CD4-positive, alpha-beta T cell (primary cell): Measurements from ENCODE around the gene PHKA2. TPM values are rescaled to one million over a fixed set of nuclear protein-coding genes. Genes with fewer than 3 reads are reported as not detected.

Experiments
- ATAC-seq: fragments of 200-7000 bp; cut with Tn5 transposase; one replicate; pipeline ENCODE4 v1.10.0; 2022; ENCODE audit warnings: mild to moderate bottlenecking; ENCODE audit not compliant: poor library complexity
- CTCF ChIA-PET: fragments of 350-600 bp; sonication (Branson Sonifier 250); formaldehyde crosslinking; loops from one replicate; lab custom pipeline; 2021; ENCODE audit warnings: antibody characterized with exemption, inconsistent platforms; lab: Charles Lee
- POLR2A ChIA-PET: fragments of 350-600 bp; sonication (Branson Sonifier 250); formaldehyde crosslinking; loops from one replicate; lab custom pipeline; 2021; ENCODE audit warnings: antibody characterized with exemption, inconsistent platforms; lab: Charles Lee
- DNase-seq, 14 experiments: peaks; one replicate each; pipeline ENCODE4 v3.0.0-alpha.2; 2013 to 2020; ENCODE audit warnings: mixed read lengths in 2 of 14
- H3K27ac ChIP-seq, 2 donors: one replicate each; pipeline versions ENCODE4 v1.5.1 to v1.7.0; 2013; ENCODE audit warnings: low read length in 2 of 2, low read depth in 1 of 2, mild to moderate bottlenecking in 1 of 2
- H3K27me3 ChIP-seq, 2 experiments: 1 replicate in 1 of 2; 2 replicates in 1 of 2; pipeline versions ENCODE4 v1.6.1 to v1.7.0; 2013; ENCODE audit warnings: low read length in 2 of 2, control low read depth in 1 of 2, mild to moderate bottlenecking in 1 of 2, moderate library complexity in 1 of 2; ENCODE audit not compliant: insufficient read depth in 2 of 2, control insufficient read depth in 1 of 2
- H3K36me3 ChIP-seq: one replicate; pipeline ENCODE4 v1.6.1; 2013; ENCODE audit warnings: low read length, control low read depth; ENCODE audit not compliant: insufficient read depth
- H3K4me1 ChIP-seq: one replicate; pipeline ENCODE4 v1.6.1; 2013; ENCODE audit warnings: low read length, control low read depth; ENCODE audit not compliant: insufficient read depth
- H3K4me3 ChIP-seq: one replicate; pipeline ENCODE4 v1.5.1; 2013; ENCODE audit warnings: mild to moderate bottlenecking, low read length, moderate library complexity
- H3K9me3 ChIP-seq, 2 experiments: 1 replicate in 1 of 2; 2 replicates in 1 of 2; pipeline versions ENCODE4 v1.6.1 to v1.7.0; 2013; ENCODE audit warnings: low read length in 2 of 2, mild to moderate bottlenecking in 2 of 2, control low read depth in 1 of 2, moderate library complexity in 1 of 2; ENCODE audit not compliant: control insufficient read depth in 1 of 2, insufficient read depth in 1 of 2
- H3K27ac Mint-ChIP-seq: one replicate; pipeline ENCODE4 v1.8.0; 2020; ENCODE audit warnings: mixed read lengths
- H3K27me3 Mint-ChIP-seq: one replicate; pipeline ENCODE4 v1.8.0; 2021; ENCODE audit warnings: mixed read lengths
- H3K36me3 Mint-ChIP-seq: one replicate; pipeline ENCODE4 v1.8.0; 2021; ENCODE audit warnings: low read depth, mixed read lengths
- H3K4me1 Mint-ChIP-seq: one replicate; pipeline ENCODE4 v1.8.0; 2021; ENCODE audit warnings: low read depth, mixed read lengths
- H3K4me3 Mint-ChIP-seq: one replicate; pipeline ENCODE4 v1.8.0; 2020; ENCODE audit warnings: mild to moderate bottlenecking, mixed read lengths
- H3K9me3 Mint-ChIP-seq: one replicate; pipeline ENCODE4 v1.8.0; 2020; ENCODE audit warnings: mixed read lengths
- CTCF ChIP-seq: fragments of 200-600 bp; IDR thresholded peaks from one replicate; pipeline ENCODE4 v1.8.0; 2022; ENCODE audit warnings: antibody characterized with exemption, mild to moderate bottlenecking
- intact Hi-C, 2 experiments: fragments of 100-400 bp; cut with DNase I in 1 of 2; cut with micrococcal nuclease in 1 of 2; formaldehyde crosslinking; loops; one replicate each; pipeline versions ENCODE4 v1.15.1 to v1.9.0; 2023 to 2025; cut with DNase I, micrococcal nuclease
- total RNA-seq, 174 experiments: library from RNA in 2 of 174; stranded (reverse) in 2 of 174; gene quantifications; one replicate each; pipeline ENCODE4 v1.2.3 and lab custom pipeline; 2021 to 2026

Gene PHKA2
- total RNA-seq, 2 experiments from 2014 or later: 28.5 to 31.4 TPM

GRCh38 chrX:18938710-18939109, 45.2 kb downstream of the PHKA2 start:
- no peak overlapping the region for H3K27ac ChIP-seq
- CTCF ChIA-PET: no interaction called here
- Mint-ChIP-seq H3K27ac (no peak overlapping the region), H3K4me3 (no peak overlapping the region), H3K4me1 (no peaks in the 10 kb centered on the region), H3K36me3 (peaks cover 58% of the 10 kb centered on the region), H3K27me3 (no peaks in the 10 kb centered on the region), H3K9me3 (no peaks in the 10 kb centered on the region)
- intact Hi-C loops: loop anchor here in 1 of 2 experiments (10.0 kb wide), 1 partner anchor 396 kb away; no protein-coding TSS in a partner anchor
- H3K36me3 ChIP-seq: peaks cover 47% of the 10 kb centered on the region
- DNase-seq (no peak), ATAC-seq (no peak)
- POLR2A ChIA-PET: no interaction called here
- H3K27me3 ChIP-seq: no peaks in the 10 kb centered on the region
- H3K9me3 ChIP-seq: no peaks in the 10 kb centered on the region
- no peak overlapping the region for H3K4me3 ChIP-seq
- TF ChIP-seq CTCF: no peak
- no peaks in the 10 kb centered on the region for H3K4me1 ChIP-seq

DNA sequence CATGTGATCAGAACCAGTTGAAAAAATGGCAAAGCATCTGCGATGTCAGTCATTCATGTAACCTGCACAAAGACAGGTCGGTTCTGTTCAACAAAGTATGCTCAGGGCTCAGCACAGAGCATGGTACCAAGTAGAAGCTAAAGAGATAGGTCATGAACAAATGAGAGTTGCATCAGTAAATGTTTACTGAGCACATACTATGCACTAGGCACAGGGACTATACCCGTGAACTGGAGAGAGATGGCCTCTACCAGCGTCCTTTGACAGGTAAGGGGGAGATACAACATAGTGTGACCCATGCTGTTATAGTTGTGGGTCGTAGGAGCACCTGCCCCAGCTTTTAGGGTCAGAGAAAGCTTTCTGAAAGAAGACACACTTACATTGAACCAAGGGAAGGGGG, 46.7 kb downstream of the PHKA2 start:
- intact Hi-C loops: loop anchor here in 1 of 2 experiments (10.0 kb wide), 1 partner anchor 398 kb away; no protein-coding TSS in a partner anchor
- H3K4me1 Mint-ChIP-seq: no peaks in the 10 kb centered on the region
- no peaks in the 10 kb centered on the region for H3K9me3 Mint-ChIP-seq
- DNase-seq: no peak
- TF ChIP-seq CTCF: no peak
- H3K36me3 Mint-ChIP-seq: peaks cover 53% of the 10 kb centered on the region
- ChIA-PET POLR2A (no interaction called here), CTCF (no interaction called here)
- H3K27ac Mint-ChIP-seq: no peak overlapping the region
- Histone ChIP-seq H3K27me3 (no peaks in the 10 kb centered on the region), H3K27ac (no peak overlapping the region), H3K9me3 (no peaks in the 10 kb centered on the region), H3K4me1 (no peaks in the 10 kb centered on the region), H3K36me3 (peaks cover 37% of the 10 kb centered on the region), H3K4me3 (no peak overlapping the region)
- H3K27me3 Mint-ChIP-seq: no peaks in the 10 kb centered on the region
- H3K4me3 Mint-ChIP-seq: no peak overlapping the region
- no peak for ATAC-seq

- no peak for ATAC-seq
- Histone ChIP-seq H3K4me3 (no peak overlapping the region), H3K27me3 (no peaks in the 10 kb centered on the region), H3K36me3 (peaks cover 36% of the 10 kb centered on the region), H3K4me1 (no peaks in the 10 kb centered on the region), H3K9me3 (no peaks in the 10 kb centered on the region), H3K27ac (no peak overlapping the region)
- ChIA-PET POLR2A (no interaction called here), CTCF (no interaction called here)
- no peak for TF ChIP-seq CTCF
- H3K36me3 Mint-ChIP-seq: peaks cover 44% of the 10 kb centered on the region
- H3K4me1 Mint-ChIP-seq: no peaks in the 10 kb centered on the region
- intact Hi-C loops: loop anchor here (2.0 to 10.0 kb wide), 2 partner anchors 397 to 399 kb away; no protein-coding TSS in a partner anchor
- H3K27ac Mint-ChIP-seq: no peak overlapping the region
- no peak for DNase-seq
- H3K4me3 Mint-ChIP-seq: no peak overlapping the region
- H3K9me3 Mint-ChIP-seq: no peaks in the 10 kb centered on the region
- H3K27me3 Mint-ChIP-seq: no peaks in the 10 kb centered on the region
Observed at GRCh38 chrX:18935893-18936292, 48.0 kb downstream of the PHKA2 start.
